ENCODE data around the gene AGAP3.

GRCh38 chr7:151078233-151079040 is 7.8 kb upstream of the AGAP3 start:
- TF ChIP-seq CTCF (IDR thresholded peaks at IDR 0.05) (no peak), POLR2AphosphoS5 (IDR thresholded peaks at IDR 0.05) (no peak), POLR2A (IDR thresholded peaks at IDR 0.05) (no peak)

All from prostate gland (tissue), 2 donors.